ENCODE data around the gene ATAD3B. TPM values are rescaled to one million over a fixed set of nuclear protein-coding genes. Genes with fewer than 3 reads are reported as not detected.

Gene ATAD3B
- total and polyA plus RNA-seq, 2 of the 4 experiments (the other 2 are of a cell fraction): 13.8 to 29.0 TPM

GRCh38 chr1:1425426-1425752 lies 46.2 kb upstream of the ATAD3B start:
- no peak overlapping the region for H3K14ac ChIP-seq (replicated peaks; ENCODE audit: low read depth, low read length)
- DNase-seq: no peak
- in situ Hi-C loops (cut with MboI; ENCODE audit: low sequenced_read_pairs): no loop called here

More at GRCh38 chr1:1425426-1425752, 46.2 kb upstream of the ATAD3B start:
- H3K36me3 ChIP-seq (ENCODE audit: control insufficient read depth, insufficient read depth, low read length): no peaks in the 10 kb centered on the region
- H2BK20ac ChIP-seq (ENCODE audit: low read depth, low read length): no peak overlapping the region
- dilution Hi-C loops (cut with HindIII; ENCODE audit: low sequenced_read_pairs, unreplicated experiment) (no loop called here), intact Hi-C loops (cut with micrococcal nuclease) (no loop called here)
- ATAC-seq (ENCODE audit: low read depth): no peak
- H3K56ac ChIP-seq (ENCODE audit: extremely low read depth, insufficient read depth, low read length): no peak overlapping the region
- no peak overlapping the region for H3K18ac ChIP-seq (ENCODE audit: low read depth, low read length)
- no peak overlapping the region for H3K23ac ChIP-seq (ENCODE audit: low read depth, low read length)
- no peaks in the 10 kb centered on the region for H3K79me1 ChIP-seq (ENCODE audit: low read depth in 1 of 2, low read length in 2 of 2)
- TF ChIP-seq USF2 (IDR thresholded peaks at IDR 0.05; ENCODE audit: low read depth, low read length): no peak
- no peak for TF ChIP-seq MXI1 (IDR thresholded peaks at IDR 0.05; ENCODE audit: borderline replicate concordance, low read depth, low read length)
- TF ChIP-seq RAD21 (IDR thresholded peaks at IDR 0.05; ENCODE audit: low read length): no peak
- TF ChIP-seq SMC3 (IDR thresholded peaks at IDR 0.05; ENCODE audit: low read depth, low read length): no peak
- no peak for TF ChIP-seq ELK1 (IDR thresholded peaks at IDR 0.05; ENCODE audit: borderline replicate concordance, low read depth, low read length)
- no CpG with 5 or more reads among the region's 12 CpGs for WGBS, 2 experiments (ENCODE audit: extremely low coverage in 2 of 2, insufficient read length in 1 of 2)
- BruUV-seq (replicated peaks): no TSS peak
- H2BK120ac ChIP-seq (ENCODE audit: low read depth, low read length): no peak overlapping the region
- no peaks in the 10 kb centered on the region for H3K9me3 ChIP-seq (ENCODE audit: control insufficient read depth, insufficient read depth, low read length)
- H2BK15ac ChIP-seq (ENCODE audit: low read depth, low read length): no peak overlapping the region
- H3K27me3 ChIP-seq (ENCODE audit: control insufficient read depth, insufficient read depth, low read length): no peaks in the 10 kb centered on the region
- CTCF ChIA-PET: interaction anchor here (1.3 kb wide), 1 partner anchor 15 kb away, joined by 4 read pairs; no protein-coding TSS in a partner anchor
- POLR2A ChIA-PET (ENCODE audit: unreplicated experiment): no interaction called here
- H4K91ac ChIP-seq (ENCODE audit: insufficient read depth, low read depth, low read length): no peak overlapping the region
- H2BK5ac ChIP-seq (ENCODE audit: low read depth, low read length, poor library complexity, severe bottlenecking): no peak overlapping the region
- H3K9ac ChIP-seq (ENCODE audit: low read depth, low read length): no peak overlapping the region
- H3K4me2 ChIP-seq (ENCODE audit: low read depth, low read length): no peak overlapping the region
- no peak overlapping the region for H4K5ac ChIP-seq (ENCODE audit: low read depth, low read length)
- H3K27ac ChIP-seq (ENCODE audit: insufficient read depth, low read length): no peak overlapping the region
- no peak overlapping the region for H2AK9ac ChIP-seq (replicated peaks; ENCODE audit: low read depth, low read length, poor library complexity)
- H3K4ac ChIP-seq (ENCODE audit: low read depth, low read length): no peak overlapping the region
- no peaks in the 10 kb centered on the region for H4K20me1 ChIP-seq (ENCODE audit: insufficient read depth, low read length)
- no peaks in the 10 kb centered on the region for H3K9me1 ChIP-seq (ENCODE audit: insufficient read depth, low read length)
- no peak overlapping the region for H2AFZ ChIP-seq (replicated peaks; ENCODE audit: low read length, poor library complexity)
- no peak overlapping the region for H2AK5ac ChIP-seq (ENCODE audit: low read depth, low read length)
- no peak overlapping the region for H4K8ac ChIP-seq (ENCODE audit: low read depth in 2 of 2, low read length in 2 of 2)
- no peak overlapping the region for H3K4me3 ChIP-seq (ENCODE audit: insufficient read depth, low read depth, low read length)
- H3K4me1 ChIP-seq (ENCODE audit: control insufficient read depth, insufficient read depth, low read length): peaks cover 8% of the 10 kb centered on the region
